ENCODE measurements around the gene ITIH3. TPM values are rescaled to one million over a fixed set of nuclear protein-coding genes. Genes with fewer than 3 reads are reported as not detected.

The ITIH3 gene
- polyA plus RNA-seq, 1 of the 3 experiments (the other 2 are of a cell fraction): 4.3 TPM

GRCh38 chr3:52793702-52794611 is 639 bp upstream of the ITIH3 start:
- no peak overlapping the region for H2AFZ ChIP-seq (ENCODE audit: low read depth)
- ChIA-PET CTCF (interaction anchor here (0.6 to 1.4 kb wide), 2 partner anchors 27 to 35 kb away, joined by 3 to 4 read pairs; no protein-coding TSS in a partner anchor), POLR2A (no interaction called here)
- no peak for TF ChIP-seq USF1 (IDR thresholded peaks at IDR 0.05; ENCODE audit: borderline replicate concordance, low read depth)
- no peak for TF ChIP-seq TAF1 (IDR thresholded peaks at IDR 0.05; ENCODE audit: borderline replicate concordance, low read depth, low read length)
- TF ChIP-seq JUND (IDR thresholded peaks at IDR 0.05): no peak
- TF ChIP-seq RCOR1 (IDR thresholded peaks at IDR 0.05; ENCODE audit: low read length): no peak
- TF ChIP-seq POLR2AphosphoS5 (IDR thresholded peaks at IDR 0.05; ENCODE audit: low read depth, low read length): no peak
- no peak for TF ChIP-seq MEF2A (IDR thresholded peaks at IDR 0.05; ENCODE audit: borderline replicate concordance, low read depth)
- TF ChIP-seq PBX3 (IDR thresholded peaks at IDR 0.05): no peak
- no peak for TF ChIP-seq CHD2 (IDR thresholded peaks at IDR 0.05; ENCODE audit: low read length, partially characterized antibody)
- TF ChIP-seq GATA2 (CRISPR knock-in tag; IDR thresholded peaks at IDR 0.05): no peak
- TF ChIP-seq ZBTB33 (IDR thresholded peaks at IDR 0.05; ENCODE audit: borderline replicate concordance, low read depth): no peak
- TF ChIP-seq MAX (IDR thresholded peaks at IDR 0.05; ENCODE audit: low read depth): no peak
- TF ChIP-seq CTCF (IDR thresholded peaks at IDR 0.05): no peak
- TF ChIP-seq YY1 (IDR thresholded peaks at IDR 0.05; ENCODE audit: low read depth): no peak
- no peak for TF ChIP-seq REST (IDR thresholded peaks at IDR 0.05; ENCODE audit: low read depth, low read length)
- TF ChIP-seq RAD21 (IDR thresholded peaks at IDR 0.05; ENCODE audit: low read length): no peak
- no peak for TF ChIP-seq RFX5 (IDR thresholded peaks at IDR 0.05; ENCODE audit: low read length)
- TF ChIP-seq SMC3 (IDR thresholded peaks at IDR 0.05; ENCODE audit: low read depth, low read length): no peak
- DNase-seq: no peak
- H4K20me1 ChIP-seq (ENCODE audit: insufficient read depth): no peaks in the 10 kb centered on the region
- H3K4me3 ChIP-seq (ENCODE audit: low read depth in 2 of 2, low read length in 1 of 2): no peak overlapping the region
- peaks cover 0 to 3% of the 10 kb centered on the region in 2 experiments; a peak in 1 of 4 replicates for H3K4me1 ChIP-seq (ENCODE audit: control insufficient read depth in 1 of 2, insufficient read depth in 2 of 2, low read depth in 1 of 2, low read length in 1 of 2)
- no peaks in the 10 kb centered on the region for H3K27me3 ChIP-seq (ENCODE audit: insufficient read depth)
- no peak overlapping the region for H3K27ac ChIP-seq (ENCODE audit: low read depth in 2 of 2, low read length in 1 of 2)
- no peaks in the 10 kb centered on the region for H3K36me3 ChIP-seq (replicated peaks in 1 of 2; ENCODE audit: control insufficient read depth in 1 of 2, insufficient read depth in 2 of 2, low read length in 1 of 2)
- H3K9me3 ChIP-seq: no peaks in the 10 kb centered on the region
- no peaks in the 10 kb centered on the region for H3F3A ChIP-seq (replicated peaks; ENCODE audit: insufficient read depth)
- no peak overlapping the region for H3K4me2 ChIP-seq
- no peaks in the 10 kb centered on the region for H3K79me2 ChIP-seq (ENCODE audit: insufficient read depth)
- 72% methylated on average over 6 of the region's 9 CpGs for WGBS (ENCODE audit: low lambda C conversion rate)
- H3K9ac ChIP-seq: no peak overlapping the region
- H3K9me2 ChIP-seq: no peaks in the 10 kb centered on the region
